DOHH2 (cell line): ENCODE measurements around the gene RIOK3.

Experiments used
- H3F3A ChIP-seq: fragments of 200-600 bp; sonication (generic), shearing (Covaris generic); 2 replicates; pipeline ENCODE4 v1.6.0; 2016; ENCODE audit warnings: antibody characterized with exemption, mild to moderate bottlenecking; ENCODE audit not compliant: control insufficient read depth, insufficient read depth
- H3K27ac ChIP-seq: fragments of 200-600 bp; sonication (generic); 2 replicates; pipeline ENCODE4 v1.5.1; 2014; ENCODE audit warnings: low read depth, mild to moderate bottlenecking, low read length, moderate library complexity
- H3K27me3 ChIP-seq: fragments of 200-600 bp; sonication (generic); 2 replicates; pipeline ENCODE4 v1.6.1; 2014; ENCODE audit warnings: mild to moderate bottlenecking, low read length, mixed read lengths; ENCODE audit not compliant: control insufficient read depth
- H3K36me3 ChIP-seq: fragments of 200-600 bp; sonication (generic); 2 replicates; pipeline ENCODE4 v1.6.1; 2014; ENCODE audit warnings: mild to moderate bottlenecking, low read length, moderate library complexity, mixed read lengths; ENCODE audit not compliant: control insufficient read depth
- H3K4me1 ChIP-seq: fragments of 200-600 bp; sonication (generic); 2 replicates; pipeline ENCODE4 v1.6.1; 2014; ENCODE audit warnings: mild to moderate bottlenecking, low read length, mixed read lengths; ENCODE audit not compliant: control insufficient read depth
- H3K4me2 ChIP-seq: fragments of 200-600 bp; sonication (generic); 2 replicates; pipeline ENCODE4 v1.6.0; 2014; ENCODE audit warnings: mild to moderate bottlenecking, low read length, moderate library complexity
- H3K4me3 ChIP-seq: fragments of 200-600 bp; sonication (generic); 2 replicates; pipeline ENCODE4 v1.5.1; 2014; ENCODE audit warnings: mild to moderate bottlenecking, low read length, mixed read lengths
- H3K79me2 ChIP-seq: fragments of 200-600 bp; sonication (generic); 2 replicates; pipeline ENCODE4 v1.6.1; 2014; ENCODE audit warnings: mild to moderate bottlenecking, low read length, mixed read lengths; ENCODE audit not compliant: control insufficient read depth
- H3K9me2 ChIP-seq: fragments of 200-600 bp; sonication (generic); replicated peaks from 2 replicates; pipeline ENCODE4 v1.6.1; 2014; ENCODE audit warnings: mild to moderate bottlenecking, low read length, mixed read lengths; ENCODE audit not compliant: control insufficient read depth
- H3K9me3 ChIP-seq: fragments of 200-600 bp; sonication (generic); 2 replicates; pipeline ENCODE4 v1.6.1; 2014; ENCODE audit warnings: antibody characterized with exemption, low read length, mixed read lengths; ENCODE audit not compliant: control insufficient read depth, insufficient read depth
- H4K20me1 ChIP-seq: fragments of 200-600 bp; sonication (generic); 2 replicates; pipeline ENCODE4 v1.6.0; 2014; ENCODE audit warnings: low read depth, mild to moderate bottlenecking, antibody characterized with exemption, low read length, moderate library complexity; ENCODE audit not compliant: control insufficient read depth, insufficient read depth
- CTCF ChIP-seq: fragments of 200-600 bp; sonication (generic); IDR thresholded peaks from one replicate; pipeline ENCODE4 v1.5.1; 2014; ENCODE audit warnings: antibody characterized with exemption, mild to moderate bottlenecking, low read depth, low read length; ENCODE audit not compliant: poor library complexity, severe bottlenecking
- EZH2phosphoT487 ChIP-seq: fragments of 200-600 bp; sonication (generic); IDR thresholded peaks from 2 replicates; pipeline ENCODE4 v1.6.1; 2017; ENCODE audit warnings: borderline replicate concordance, mild to moderate bottlenecking, antibody characterized with exemption, low read length, moderate library complexity, mixed read lengths

Gene RIOK3

GRCh38 chr18:23521271-23521670 lies 68.2 kb downstream of the RIOK3 start:
- no peak overlapping the region for H3K27ac ChIP-seq
- no peaks in the 10 kb centered on the region for H3K79me2 ChIP-seq
- H3K9me3 ChIP-seq, result no peaks in the 10 kb centered on the region
- no peaks in the 10 kb centered on the region for H3K27me3 ChIP-seq
- no peaks in the 10 kb centered on the region for H3K4me1 ChIP-seq
- no peaks in the 10 kb centered on the region for H4K20me1 ChIP-seq
- no peak overlapping the region for H3K4me2 ChIP-seq
- H3K36me3 ChIP-seq, result peaks cover 78% of the 10 kb centered on the region
- no peaks in the 10 kb centered on the region for H3F3A ChIP-seq
- H3K9me2 ChIP-seq, result no peaks in the 10 kb centered on the region
- TF ChIP-seq CTCF (no peak), EZH2phosphoT487 (no peak)
- no peak overlapping the region for H3K4me3 ChIP-seq

DNA sequence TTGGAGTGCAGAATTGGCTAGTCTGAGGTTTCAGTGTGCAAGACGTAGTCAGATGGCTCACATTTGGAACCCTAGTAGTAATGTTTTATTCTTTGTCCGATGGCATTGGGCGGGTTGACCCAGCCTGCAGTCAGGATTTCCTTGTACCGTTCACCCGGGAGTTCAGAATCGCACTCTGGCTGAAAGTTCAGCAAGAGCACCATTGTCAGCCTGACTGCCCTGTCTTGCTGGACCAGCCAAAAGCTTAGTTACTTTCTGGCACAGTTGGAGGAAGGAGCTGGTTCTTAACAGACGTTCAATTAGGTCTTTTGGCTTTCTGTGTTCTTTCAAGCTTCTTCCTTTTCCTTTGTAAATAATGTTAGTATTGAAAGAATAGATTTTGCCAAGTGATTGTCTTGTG lies 68.8 kb downstream of the RIOK3 start:
- Histone ChIP-seq H4K20me1 (no peaks in the 10 kb centered on the region), H3K4me2 (no peak overlapping the region), H3F3A (no peaks in the 10 kb centered on the region), H3K9me3 (no peaks in the 10 kb centered on the region), H3K4me3 (no peak overlapping the region), H3K36me3 (peaks cover 80% of the 10 kb centered on the region), H3K4me1 (no peaks in the 10 kb centered on the region), H3K9me2 (no peaks in the 10 kb centered on the region), H3K27ac (no peak overlapping the region), H3K79me2 (no peaks in the 10 kb centered on the region), H3K27me3 (no peaks in the 10 kb centered on the region)
- no peak for TF ChIP-seq EZH2phosphoT487
- no peak for TF ChIP-seq CTCF

GRCh38 chr18:23523429-23524212 lies 70.5 kb downstream of the RIOK3 start:
- Histone ChIP-seq H3K79me2 (no peaks in the 10 kb centered on the region), H3K27me3 (no peaks in the 10 kb centered on the region), H3K9me2 (no peaks in the 10 kb centered on the region), H3K27ac (no peak overlapping the region), H3K36me3 (peaks cover 77% of the 10 kb centered on the region), H3F3A (no peaks in the 10 kb centered on the region), H4K20me1 (no peaks in the 10 kb centered on the region), H3K9me3 (no peaks in the 10 kb centered on the region), H3K4me2 (no peak overlapping the region), H3K4me3 (no peak overlapping the region), H3K4me1 (no peaks in the 10 kb centered on the region)
- TF ChIP-seq EZH2phosphoT487 (no peak), CTCF (no peak)
